COLO668 (cell line): ENCODE results near the gene NFIA.
"Not testable (repeated sequence)": the region's sequence is repeated elsewhere in the genome, so short reads cannot be mapped to it uniquely, and the experiment has no call there.

Experiments used
- DNase-seq: peaks from one replicate; lab custom pipeline; 2025; ENCODE audit not compliant: unreplicated experiment; lab: John Stamatoyannopoulos, UW

NFIA gene

DNA sequence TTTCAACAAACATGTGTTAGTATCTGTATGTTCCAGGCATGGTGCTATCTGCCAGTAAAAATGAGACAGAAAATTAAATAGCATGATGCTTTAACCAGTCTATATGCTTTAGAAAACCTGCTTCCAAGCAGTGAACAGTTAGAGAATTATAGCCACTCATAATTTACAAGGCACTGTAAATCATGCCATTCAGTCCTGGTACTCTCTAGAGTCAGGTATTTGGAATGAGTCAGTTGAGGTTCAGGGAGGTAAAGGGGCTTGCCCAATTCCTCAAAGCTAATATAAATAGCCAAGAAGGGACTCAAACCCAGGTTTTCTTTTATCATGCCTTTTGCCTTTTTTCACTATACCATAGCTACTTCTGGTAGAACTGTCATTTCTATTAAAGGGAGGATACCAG, 184.4 kb downstream of the NFIA start:
- no peak for DNase-seq

DNA sequence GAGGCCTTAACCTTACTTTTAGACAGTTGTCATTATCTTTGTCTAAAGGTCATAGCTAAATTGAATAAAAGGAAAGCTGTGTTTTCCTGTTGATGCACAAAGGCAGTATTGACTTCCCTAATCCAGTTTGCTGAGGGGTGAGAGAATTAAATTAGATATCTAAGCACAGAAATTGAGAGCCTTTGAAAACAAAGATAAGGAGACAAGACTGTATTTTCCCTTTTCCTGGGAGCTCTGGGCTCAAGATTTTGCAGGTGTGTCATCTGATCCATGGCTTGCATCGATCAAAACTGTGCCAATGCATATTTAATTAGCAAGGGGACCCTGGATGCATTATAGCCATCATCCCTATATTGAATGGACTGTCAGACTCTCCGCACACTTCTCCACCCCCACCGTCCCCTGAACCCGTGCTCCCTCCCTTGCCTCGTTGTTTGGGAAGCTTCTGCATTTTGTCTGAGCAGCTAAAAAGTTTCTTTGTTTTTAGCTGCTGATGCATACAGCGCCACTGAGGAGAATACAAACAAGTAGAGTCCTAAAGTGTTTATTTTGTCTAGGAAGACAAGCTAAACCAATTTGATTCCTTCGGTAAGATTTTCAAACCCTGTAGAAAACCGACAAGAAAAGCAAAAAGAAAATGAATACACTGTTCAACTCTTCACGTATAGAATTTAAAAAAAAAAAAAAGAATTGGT, 186.3 kb downstream of the NFIA start:
- no peak for DNase-seq

DNA sequence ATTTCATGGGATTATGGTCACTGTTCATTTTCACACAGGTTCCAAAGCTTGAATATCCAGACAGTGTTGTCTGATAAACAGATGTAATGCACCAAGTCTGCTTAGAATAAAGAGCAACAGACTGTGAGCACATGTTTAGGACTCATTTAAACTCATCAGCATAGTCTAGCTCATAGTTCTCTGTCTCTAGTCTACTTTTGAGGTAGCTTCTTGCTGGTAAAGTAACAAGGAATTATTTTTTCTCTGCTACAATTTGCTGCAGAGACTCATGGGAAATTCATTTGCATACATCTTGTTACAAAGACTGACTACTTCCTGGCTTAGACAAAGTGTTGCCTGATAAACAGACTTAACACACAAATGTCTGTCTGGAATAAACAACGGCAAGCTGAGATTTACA, 187.2 kb downstream of the NFIA start:
- DNase-seq, result no peak

DNA sequence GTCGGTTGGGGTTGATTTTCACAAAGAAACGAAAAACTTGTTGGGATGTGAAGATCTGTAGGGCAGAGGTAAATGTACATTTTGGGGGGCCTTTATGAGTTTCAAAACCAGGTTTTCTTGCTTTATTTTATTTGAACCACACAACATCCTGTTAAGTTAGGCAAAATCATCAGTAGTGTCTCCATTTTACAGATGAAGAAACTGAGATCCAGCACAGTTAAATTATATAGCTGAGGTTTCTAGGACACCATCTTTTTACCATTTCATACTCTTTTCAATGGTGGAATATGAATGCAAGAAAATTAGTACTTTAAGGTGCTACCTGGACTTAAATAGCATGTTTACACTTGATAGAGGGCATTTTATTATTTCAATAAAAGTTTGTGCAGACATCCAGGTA, 187.7 kb downstream of the NFIA start:
- DNase-seq, result no peak

DNA sequence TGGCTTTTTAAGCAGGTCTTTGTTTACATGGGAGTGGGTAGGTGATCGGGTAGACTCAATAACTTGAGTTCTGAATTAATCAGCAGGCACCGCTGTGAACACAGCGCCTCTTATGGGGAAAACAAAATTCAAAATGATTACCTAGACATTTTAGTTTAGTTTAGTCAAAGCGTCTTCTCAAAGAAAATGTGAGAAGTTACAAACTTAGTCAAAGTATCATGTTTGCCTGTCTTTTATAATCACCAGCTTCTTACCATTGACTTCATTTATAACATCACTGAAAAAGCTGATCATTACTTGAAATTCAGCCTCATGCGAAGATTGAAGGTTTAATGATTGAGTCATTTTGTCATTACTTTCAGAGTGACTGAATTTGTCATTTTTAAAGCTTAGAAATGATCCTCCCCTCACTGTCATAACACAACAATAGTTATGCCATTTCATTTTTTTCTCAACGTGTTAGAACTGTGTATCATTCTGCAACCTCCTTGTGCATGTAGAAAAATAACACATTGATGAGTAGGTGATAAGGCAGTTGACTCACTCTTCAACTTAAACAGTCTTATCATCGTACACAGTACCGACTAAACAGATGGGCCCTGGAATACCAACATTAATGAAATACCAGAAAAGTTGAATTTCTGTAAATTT, 188.5 kb downstream of the NFIA start:
- no peak for DNase-seq

DNA sequence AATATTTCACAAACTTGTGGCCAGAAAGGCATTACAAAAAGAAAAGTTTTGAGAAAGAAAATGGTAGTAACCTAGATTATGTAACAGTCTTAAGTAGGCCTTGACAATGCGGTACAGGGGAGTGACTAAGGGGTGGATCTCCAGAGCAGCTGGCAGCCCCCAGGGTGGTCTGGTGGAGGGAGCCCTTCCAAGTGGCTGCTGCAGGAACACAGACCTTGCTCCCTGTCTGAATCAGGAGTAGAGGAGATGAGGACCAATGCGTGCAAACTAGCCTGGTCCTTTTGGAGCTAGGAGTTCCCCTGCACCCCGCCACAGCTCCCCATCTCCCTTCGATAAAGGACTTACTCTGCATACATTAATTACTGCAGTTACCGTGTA, 189.0 kb downstream of the NFIA start:
- no peak for DNase-seq

DNA sequence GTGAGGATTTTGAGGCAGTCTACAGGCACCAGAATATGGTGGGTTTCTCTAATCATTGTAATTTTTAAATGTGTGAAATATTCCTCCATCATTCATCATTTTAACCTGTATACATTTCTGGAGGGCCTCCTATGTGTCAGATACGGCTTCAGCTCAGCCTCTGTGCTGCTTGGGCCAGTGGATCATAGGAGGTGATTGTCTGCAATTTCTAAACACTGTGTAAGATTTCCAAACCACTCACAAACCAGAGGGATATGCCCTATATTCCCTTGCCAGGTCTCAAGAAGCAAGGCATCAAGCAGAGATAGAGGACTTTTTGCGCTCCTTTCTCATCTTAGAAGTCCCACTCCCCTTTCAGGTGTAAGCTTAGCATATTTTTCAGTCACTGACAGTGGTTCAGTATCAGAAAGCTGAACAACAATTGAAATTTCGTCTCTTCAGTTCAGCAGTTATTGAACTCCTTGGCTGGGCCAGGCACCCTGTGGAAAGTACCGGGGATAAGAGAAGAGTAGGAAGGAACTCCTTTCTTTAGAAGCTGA, 190.9 kb downstream of the NFIA start:
- DNase-seq, result no peak

DNA sequence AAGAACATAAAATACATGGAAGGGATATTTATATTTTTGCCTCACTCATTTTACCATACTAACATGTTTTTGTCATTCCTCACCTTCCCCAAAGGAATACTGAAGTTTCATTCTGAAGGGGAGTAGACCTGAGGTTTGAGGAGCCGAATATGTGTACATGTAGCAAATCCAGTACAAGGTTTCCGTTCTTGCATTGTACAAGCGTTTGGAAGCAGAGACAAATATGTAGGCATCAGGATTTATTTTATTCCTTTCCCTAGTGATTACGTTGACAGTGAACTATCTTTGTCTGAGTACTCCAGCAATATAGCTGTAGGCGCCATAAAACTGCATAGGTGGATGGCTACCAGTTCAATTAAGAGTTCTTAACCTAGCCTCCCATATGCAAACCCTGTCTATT, 191.5 kb downstream of the NFIA start:
- no peak for DNase-seq

DNA sequence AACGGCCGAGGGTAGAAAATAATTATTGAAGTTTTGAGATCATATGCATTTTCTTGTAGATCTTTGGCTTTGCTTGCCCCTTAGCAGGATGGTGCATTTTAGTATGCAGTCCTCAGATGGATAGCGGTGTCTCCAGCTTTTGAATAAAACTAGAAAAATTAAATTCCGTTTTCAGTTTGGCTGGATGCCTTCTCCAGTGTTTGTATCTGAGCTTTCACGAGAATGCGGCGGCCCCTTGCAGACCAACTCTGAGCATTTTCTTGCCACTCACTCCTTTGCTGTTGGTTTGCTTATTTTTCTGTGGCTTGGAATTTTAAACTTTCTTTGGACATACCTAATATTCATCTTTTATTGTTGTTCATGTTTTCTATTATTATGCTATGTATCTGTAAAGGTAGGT, 192.6 kb downstream of the NFIA start:
- no peak for DNase-seq

DNA sequence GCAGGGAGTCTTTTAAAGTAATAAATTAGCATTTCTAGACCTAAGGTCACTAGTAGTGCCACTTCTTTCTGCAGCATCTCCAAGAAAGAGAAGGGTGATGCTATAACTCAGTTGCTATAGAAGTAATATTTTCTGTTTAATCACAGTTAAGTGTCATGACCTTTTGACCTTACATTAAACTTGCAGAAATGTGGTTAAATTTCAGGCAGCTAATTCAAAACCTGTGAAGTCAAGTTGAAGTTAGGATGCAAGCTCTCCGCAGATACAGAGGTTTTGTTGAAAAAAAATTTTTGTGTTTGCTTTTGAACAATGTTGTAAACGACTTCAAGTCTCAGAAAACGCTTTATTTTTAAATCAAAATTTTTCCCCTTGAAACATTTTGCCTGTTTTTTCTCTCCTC, 193.9 kb downstream of the NFIA start:
- DNase-seq, result no peak

DNA sequence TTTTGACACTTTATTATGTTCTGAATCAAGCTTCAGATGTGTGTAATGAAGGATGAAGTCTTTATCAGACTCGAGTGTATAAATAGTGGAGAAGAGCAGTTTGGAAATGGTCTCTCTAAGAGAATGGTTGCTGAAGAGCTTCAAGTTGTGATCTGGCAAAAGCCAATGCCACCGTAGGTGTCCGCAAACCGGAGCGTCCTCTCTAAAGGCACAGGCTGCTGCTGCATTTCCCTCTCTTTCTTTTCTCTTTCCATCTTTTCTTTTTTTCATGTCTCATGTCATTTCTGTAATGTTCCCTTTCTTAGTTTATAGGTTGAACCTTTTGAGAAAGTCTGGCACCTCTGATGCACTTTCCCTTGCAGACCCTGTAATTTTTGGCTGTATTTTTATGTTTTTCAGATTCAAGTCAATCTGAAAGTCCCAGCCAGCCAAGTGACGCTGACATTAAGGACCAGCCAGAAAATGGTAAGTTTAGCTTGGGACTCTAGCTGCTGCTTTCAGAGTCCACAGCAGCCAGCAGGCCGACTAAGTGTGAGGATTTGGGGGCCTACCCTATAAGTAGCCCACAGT, 194.8 kb downstream of the NFIA start:
- DNase-seq, result no peak

DNA sequence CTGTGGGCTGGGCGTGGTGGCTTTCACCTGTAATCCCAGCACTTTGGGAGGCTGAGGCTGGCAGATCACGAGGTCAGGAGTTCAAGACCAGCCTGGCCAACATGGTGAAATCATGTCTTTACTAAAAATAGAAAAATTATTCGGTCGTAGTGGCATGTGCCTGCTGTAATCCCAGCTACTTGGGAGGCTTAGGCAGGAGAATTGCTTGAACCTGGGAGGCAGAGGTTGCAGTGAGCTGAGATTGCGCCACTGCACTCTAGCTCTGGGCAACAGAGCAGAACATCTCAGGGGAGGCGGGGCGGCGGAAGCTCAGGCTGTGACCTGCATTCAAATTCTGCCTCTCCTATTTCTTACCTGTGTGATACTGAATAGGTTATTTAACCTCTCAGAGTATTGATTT, 196.1 kb downstream of the NFIA start:
- DNase-seq, result not testable (repeated sequence)

DNA sequence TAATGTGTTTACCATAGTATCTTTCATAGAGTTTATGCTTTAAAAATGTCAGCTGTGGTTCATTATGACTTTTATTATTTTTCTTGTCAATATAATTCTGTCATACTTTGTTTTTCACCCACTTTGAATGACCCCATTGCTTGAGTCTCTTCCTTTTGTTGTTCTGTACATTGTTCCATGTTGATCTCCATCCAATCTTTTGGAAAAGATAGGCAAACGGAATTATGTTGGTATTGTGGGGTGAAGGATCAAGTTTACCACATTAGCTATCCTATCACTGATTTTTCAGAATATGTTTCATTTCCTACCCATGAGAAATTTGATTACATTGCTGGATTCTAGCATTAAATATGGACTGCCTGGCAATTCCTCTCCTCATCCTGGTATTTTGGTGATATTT, 196.6 kb downstream of the NFIA start:
- no peak for DNase-seq

DNA sequence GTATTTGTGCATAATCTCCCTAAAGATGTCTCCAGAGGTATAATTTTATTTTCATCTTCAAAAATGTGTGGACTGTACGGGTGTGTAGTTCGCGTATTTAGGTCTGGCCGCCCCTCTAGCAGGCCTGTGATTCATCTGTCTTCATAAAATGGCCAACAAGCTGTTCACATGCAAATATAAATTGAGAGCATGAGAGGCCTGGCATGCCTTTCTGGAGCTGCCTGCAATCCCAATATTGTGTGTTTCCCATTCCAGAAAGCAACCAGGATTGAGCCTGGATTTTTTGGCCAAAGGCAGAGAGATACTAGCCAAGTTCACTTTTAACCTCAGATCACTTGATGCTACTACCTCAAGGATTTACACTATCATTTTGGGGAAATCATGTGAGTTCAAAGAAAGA, 197.2 kb downstream of the NFIA start:
- no peak for DNase-seq

DNA sequence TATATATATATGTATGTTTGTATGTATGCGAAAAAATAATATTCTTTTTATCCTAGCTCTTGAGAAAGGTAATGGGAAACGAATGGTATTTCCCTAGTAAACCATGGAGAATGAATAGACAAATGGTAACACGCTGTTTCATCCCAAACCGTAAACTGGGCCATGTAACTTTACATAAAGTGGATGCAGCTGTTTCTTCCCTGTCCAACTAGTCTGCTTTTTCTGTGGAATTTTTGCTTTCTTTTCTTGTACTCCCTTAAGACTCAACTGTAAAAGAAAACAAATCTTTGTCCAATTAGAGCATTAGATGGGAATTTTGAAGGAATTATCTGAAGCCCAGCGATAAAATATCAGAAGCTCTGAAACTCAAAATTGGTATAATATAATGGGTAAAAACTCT, 198.1 kb downstream of the NFIA start:
- DNase-seq, result no peak

DNA sequence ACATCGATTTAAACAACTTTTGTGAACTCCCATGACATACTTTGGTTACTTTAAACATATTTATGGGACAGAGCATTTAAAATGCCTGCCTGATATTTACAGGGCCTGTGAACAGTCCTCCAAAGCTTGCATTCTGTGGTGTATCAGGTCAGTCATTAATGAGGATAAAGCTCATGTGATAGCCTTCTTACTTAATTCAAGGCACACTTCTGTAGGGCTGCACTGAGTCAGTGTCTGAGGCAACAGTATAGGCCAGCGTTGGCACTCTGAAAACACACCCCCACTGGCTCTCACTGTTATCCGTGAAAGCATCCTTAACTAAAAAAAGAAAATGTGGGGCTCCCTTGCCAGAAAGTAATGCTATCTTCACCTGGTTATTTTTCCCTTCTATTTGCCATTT, 200.0 kb downstream of the NFIA start:
- DNase-seq, result no peak

DNA sequence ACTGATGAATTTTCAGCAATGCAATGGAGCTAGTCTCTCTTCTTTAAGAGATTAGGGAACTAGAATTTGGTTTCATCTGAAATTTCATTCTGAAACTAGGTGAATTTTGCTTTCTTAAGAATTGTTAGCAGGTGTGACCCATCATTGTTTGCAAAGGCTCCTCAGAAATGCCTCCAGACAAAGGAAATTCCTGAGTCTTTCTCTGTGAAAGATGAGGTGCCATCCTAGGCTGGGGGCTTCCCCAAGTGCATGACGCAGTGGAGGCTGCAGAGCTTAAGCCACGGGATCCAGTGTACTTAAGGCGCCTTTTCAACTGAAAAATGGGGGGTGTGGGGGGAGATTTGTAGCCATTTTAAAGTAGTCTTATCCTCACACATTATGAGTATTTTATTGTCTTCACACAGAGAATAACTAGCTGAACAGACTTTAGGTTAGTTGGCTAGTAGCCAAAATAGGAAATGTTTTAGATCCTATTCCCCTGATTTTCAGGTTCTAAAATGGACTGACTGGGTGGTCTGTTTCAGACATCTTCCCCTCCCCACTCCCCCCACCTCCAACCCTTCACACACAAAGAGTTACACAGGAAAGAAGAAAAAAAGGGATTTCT, 202.0 kb downstream of the NFIA start:
- DNase-seq, result no peak

DNA sequence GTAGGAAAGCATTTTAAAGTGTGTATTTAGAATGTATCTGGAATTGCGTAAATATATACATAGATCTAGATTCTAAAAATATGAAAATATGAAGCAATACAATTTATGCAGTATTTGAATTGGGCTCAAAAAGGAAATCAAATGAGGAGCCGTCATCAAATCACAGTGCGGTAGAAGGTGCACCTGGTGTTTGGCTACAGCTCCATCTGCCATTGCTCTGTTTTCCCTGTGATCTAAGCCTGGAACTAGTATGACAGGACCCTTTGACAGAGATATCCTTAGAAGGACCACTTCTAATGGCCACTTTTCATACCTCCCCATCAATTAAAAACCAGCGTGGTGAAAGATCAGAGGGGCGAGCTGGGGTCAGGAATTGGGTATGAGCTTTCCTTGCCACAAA, 202.6 kb downstream of the NFIA start:
- DNase-seq, result no peak

DNA sequence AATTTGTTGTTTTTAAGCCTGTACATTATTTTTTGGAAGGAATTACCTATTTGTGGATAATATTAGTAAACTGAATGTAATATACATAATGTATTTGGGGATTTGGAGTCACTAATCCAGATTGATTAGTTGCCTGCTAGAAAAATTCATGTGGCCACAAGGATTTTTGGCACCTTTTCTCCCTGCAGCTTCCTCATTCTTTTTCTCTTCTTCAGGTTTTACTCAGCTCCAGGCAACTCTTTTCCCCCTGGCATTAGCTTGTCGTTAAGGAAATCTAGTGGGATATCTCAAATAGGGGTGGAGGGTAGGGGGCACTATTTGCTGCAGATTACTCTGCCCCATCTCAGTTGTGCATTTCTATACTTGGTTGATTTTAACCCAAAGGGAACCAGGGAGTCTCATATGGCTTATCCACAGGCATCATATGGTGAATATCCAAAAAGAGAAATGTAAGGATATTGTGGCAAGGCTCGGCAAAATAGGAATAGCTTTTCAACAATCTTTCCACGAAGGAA, 203.1 kb downstream of the NFIA start:
- DNase-seq, result no peak

DNA sequence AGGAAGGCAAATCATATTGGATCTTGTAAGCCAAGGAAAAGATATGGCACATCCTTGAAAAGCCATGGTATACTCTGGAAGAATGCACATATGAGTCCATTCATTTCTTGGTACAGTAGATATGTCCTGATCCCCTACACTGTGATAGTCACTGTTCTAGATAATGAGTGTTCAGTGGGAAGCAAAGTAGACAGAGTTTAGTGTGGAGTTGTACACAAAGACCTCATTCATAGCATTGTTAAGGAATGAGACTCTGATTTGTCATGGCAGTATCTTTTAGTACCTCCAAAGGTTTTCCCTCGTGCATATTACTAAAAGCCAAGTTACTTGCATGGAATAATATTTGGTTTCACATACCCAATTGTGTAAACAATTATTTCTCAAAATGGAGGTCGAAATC, 204.7 kb downstream of the NFIA start:
- DNase-seq, result no peak

DNA sequence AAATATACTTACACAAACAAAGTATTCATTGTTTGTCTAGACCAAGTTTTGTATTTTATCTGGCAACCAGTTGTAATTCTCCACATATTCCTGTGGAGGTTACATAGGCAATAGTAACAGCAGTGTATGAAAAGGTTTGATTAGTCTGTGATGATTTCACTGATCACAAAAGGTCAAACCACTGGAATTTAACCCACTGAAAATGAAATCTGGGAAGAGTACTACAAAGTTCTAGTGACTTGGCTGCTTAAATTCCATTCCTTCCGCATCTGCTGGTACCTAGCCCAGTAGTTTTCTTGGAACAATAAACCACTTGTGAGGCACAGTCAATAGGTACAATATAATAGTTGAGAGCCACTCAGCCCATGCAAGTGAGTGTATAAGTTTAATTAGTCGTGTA, 205.4 kb downstream of the NFIA start:
- DNase-seq, result no peak
